WTC11 (cell line): ENCODE results near the gene KCNJ6. TPM values are rescaled to one million over a fixed set of nuclear protein-coding genes. Genes with fewer than 3 reads are reported as not detected.

Experiments used
- ATAC-seq: fragments of 200-7000 bp; cut with Tn5 transposase; 2 replicates; pipeline ENCODE4 v1.10.0; 2021; ENCODE audit warnings: mild to moderate bottlenecking, moderate library complexity
- CTCF ChIA-PET: fragments of 300-600 bp; sonication (Branson Sonifier 250); formaldehyde crosslinking; loops from one replicate; lab custom pipeline; 2021; ENCODE audit warnings: antibody characterized with exemption; lab: Charles Lee
- POLR2A ChIA-PET: fragments of 350-600 bp; sonication (Branson Sonifier 250); formaldehyde crosslinking; loops from one replicate; lab custom pipeline; 2021; ENCODE audit warnings: antibody characterized with exemption; lab: Charles Lee
- DNase-seq: peaks from one replicate; pipeline ENCODE4 v3.0.0; 2021; ENCODE audit warnings: low spot score
- H3K27ac Mint-ChIP-seq: 2 replicates; pipeline ENCODE4 v1.8.0; 2021; ENCODE audit warnings: mixed read lengths
- H3K27me3 Mint-ChIP-seq: 2 replicates; pipeline ENCODE4 v1.8.0; 2021; ENCODE audit warnings: low read depth, mild to moderate bottlenecking, moderate library complexity, mixed read lengths
- H3K36me3 Mint-ChIP-seq: 2 replicates; pipeline ENCODE4 v1.8.0; 2021; ENCODE audit warnings: mixed read lengths
- H3K4me1 Mint-ChIP-seq: 2 replicates; pipeline ENCODE4 v1.8.0; 2022; ENCODE audit warnings: mixed read lengths
- H3K4me3 Mint-ChIP-seq: 2 replicates; pipeline ENCODE4 v1.8.0; 2021; ENCODE audit warnings: mild to moderate bottlenecking, moderate library complexity, mixed read lengths
- H3K9me3 Mint-ChIP-seq: 2 replicates; pipeline ENCODE4 v1.8.0; 2021; ENCODE audit warnings: mixed read lengths
- EMX1 ChIP-seq: fragments of 250-450 bp; sonication (Bioruptor Pico); IDR thresholded peaks from 2 replicates; pipeline ENCODE4 v1.8.0; 2021; ENCODE audit warnings: mild to moderate bottlenecking
- HMGA2 ChIP-seq: fragments of 250-450 bp; sonication (Bioruptor Pico); IDR thresholded peaks from 2 replicates; pipeline ENCODE4 v1.4.0; 2021; ENCODE audit warnings: mild to moderate bottlenecking, moderate library complexity
- HMGXB4 ChIP-seq: sonication (generic); formaldehyde crosslinking; IDR thresholded peaks from 2 replicates; pipeline ENCODE4 v1.8.1; 2023; ENCODE audit warnings: mild to moderate bottlenecking, moderate library complexity, missing genetic modification reagents
- IRF1 ChIP-seq: sonication (generic); formaldehyde crosslinking; IDR thresholded peaks from 2 replicates; pipeline ENCODE4 v1.8.0; 2023; ENCODE audit warnings: missing genetic modification reagents
- JUN ChIP-seq: sonication (generic); formaldehyde crosslinking; IDR thresholded peaks from 2 replicates; pipeline ENCODE4 v1.8.0; 2023; ENCODE audit warnings: mild to moderate bottlenecking, missing genetic modification reagents
- NFATC4 ChIP-seq: fragments of 250-450 bp; sonication (Bioruptor Pico); IDR thresholded peaks from 2 replicates; pipeline ENCODE4 v1.9.0; 2021; ENCODE audit warnings: mild to moderate bottlenecking
- NR1H2 ChIP-seq: sonication (generic); formaldehyde crosslinking; IDR thresholded peaks from 2 replicates; pipeline ENCODE4 v1.9.0; 2021; ENCODE audit warnings: mild to moderate bottlenecking, moderate library complexity, missing genetic modification reagents
- OVOL2 ChIP-seq: fragments of 250-450 bp; sonication (Bioruptor Pico); IDR thresholded peaks from 2 replicates; pipeline ENCODE4 v1.9.0; 2021; ENCODE audit warnings: mild to moderate bottlenecking, borderline replicate concordance
- PRDM15 ChIP-seq: sonication (generic); formaldehyde crosslinking; IDR thresholded peaks from 2 replicates; pipeline ENCODE4 v1.8.0; 2022; ENCODE audit warnings: missing genetic modification reagents
- RELA ChIP-seq: sonication (generic); formaldehyde crosslinking; IDR thresholded peaks from 2 replicates; pipeline ENCODE4 v1.8.1; 2022; ENCODE audit warnings: missing genetic modification reagents, mild to moderate bottlenecking, borderline replicate concordance
- SMAD4 ChIP-seq: sonication (generic); formaldehyde crosslinking; IDR thresholded peaks from 2 replicates; pipeline ENCODE4 v1.8.0; 2022; ENCODE audit warnings: mild to moderate bottlenecking, missing genetic modification reagents
- TEAD4 ChIP-seq: sonication (generic); formaldehyde crosslinking; IDR thresholded peaks from 2 replicates; pipeline ENCODE4 v1.8.0; 2022; ENCODE audit warnings: mild to moderate bottlenecking, missing genetic modification reagents
- ZNF121 ChIP-seq: sonication (generic); formaldehyde crosslinking; IDR thresholded peaks from 2 replicates; pipeline ENCODE4 v1.8.0; 2023; ENCODE audit warnings: missing genetic modification reagents
- ZNF423 ChIP-seq: fragments of 250-450 bp; sonication (Bioruptor Pico); IDR thresholded peaks from 2 replicates; pipeline ENCODE4 v2.1.2; 2022; ENCODE audit warnings: mild to moderate bottlenecking, moderate library complexity
- ZNF532 ChIP-seq: fragments of 250-450 bp; sonication (Bioruptor Pico); IDR thresholded peaks from 2 replicates; pipeline ENCODE4 v1.9.0; 2021; ENCODE audit warnings: mild to moderate bottlenecking, borderline replicate concordance
- total RNA-seq: library from RNA; stranded (reverse); gene quantifications from 3 replicates; pipeline ENCODE4 v1.2.3, GENCODE V29; 2021
- TF ChIP-seq, protein P1 (sequence below): sonication (generic); formaldehyde crosslinking; conservative IDR thresholded peaks from 2 replicates; pipeline ENCODE4 v1.8.1; 2022; ENCODE audit warnings: mild to moderate bottlenecking, missing genetic modification reagents
- TF ChIP-seq, protein P2 (sequence below): sonication (generic); formaldehyde crosslinking; IDR thresholded peaks from 2 replicates; pipeline ENCODE4 v1.8.1; 2022; ENCODE audit warnings: mild to moderate bottlenecking, missing genetic modification reagents, moderate library complexity, borderline replicate concordance
- TF ChIP-seq, protein P3 (sequence below): sonication (generic); formaldehyde crosslinking; IDR thresholded peaks from 2 replicates; pipeline ENCODE4 v1.8.1; 2023; ENCODE audit warnings: mild to moderate bottlenecking, missing genetic modification reagents, borderline replicate concordance

Gene KCNJ6
- total RNA-seq, 1 experiment from 2014 or later, result 0.35 TPM

GRCh38 chr21:37803101-37803651 lies 113.1 kb downstream of the KCNJ6 start (continued):
- no peak for TF ChIP-seq TEAD4 (CRISPR knock-in tag)
- TF ChIP-seq, protein P1, sequence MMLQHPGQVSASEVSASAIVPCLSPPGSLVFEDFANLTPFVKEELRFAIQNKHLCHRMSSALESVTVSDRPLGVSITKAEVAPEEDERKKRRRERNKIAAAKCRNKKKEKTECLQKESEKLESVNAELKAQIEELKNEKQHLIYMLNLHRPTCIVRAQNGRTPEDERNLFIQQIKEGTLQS (CRISPR knock-in tag), result no peak

- Mint-ChIP-seq H3K27ac (no peak overlapping the region), H3K27me3 (no peaks in the 10 kb centered on the region), H3K4me1 (no peaks in the 10 kb centered on the region), H3K36me3 (no peaks in the 10 kb centered on the region), H3K9me3 (peaks cover 14% of the 10 kb centered on the region), H3K4me3 (no peak overlapping the region)
- ATAC-seq, result no peak
- no peak for DNase-seq
- POLR2A ChIA-PET, result no interaction called here
- CTCF ChIA-PET, result interaction anchor here (1.6 kb wide), 1 partner anchor 88 kb away, joined by 4 read pairs; no protein-coding TSS in a partner anchor
- TF ChIP-seq NR1H2 (CRISPR knock-in tag) (no peak), SMAD4 (CRISPR knock-in tag) (no peak), TEAD4 (CRISPR knock-in tag) (no peak), ZNF121 (no peak), EMX1 (CRISPR knock-in tag) (no peak), OVOL2 (CRISPR knock-in tag) (no peak), RELA (CRISPR knock-in tag) (no peak), IRF1 (no peak), PRDM15 (no peak), JUN (no peak), HMGXB4 (CRISPR knock-in tag) (no peak), HMGA2 (no peak), ZNF532 (no peak), NFATC4 (CRISPR knock-in tag) (no peak), ZNF423 (CRISPR knock-in tag) (no peak)
- TF ChIP-seq, protein P2, sequence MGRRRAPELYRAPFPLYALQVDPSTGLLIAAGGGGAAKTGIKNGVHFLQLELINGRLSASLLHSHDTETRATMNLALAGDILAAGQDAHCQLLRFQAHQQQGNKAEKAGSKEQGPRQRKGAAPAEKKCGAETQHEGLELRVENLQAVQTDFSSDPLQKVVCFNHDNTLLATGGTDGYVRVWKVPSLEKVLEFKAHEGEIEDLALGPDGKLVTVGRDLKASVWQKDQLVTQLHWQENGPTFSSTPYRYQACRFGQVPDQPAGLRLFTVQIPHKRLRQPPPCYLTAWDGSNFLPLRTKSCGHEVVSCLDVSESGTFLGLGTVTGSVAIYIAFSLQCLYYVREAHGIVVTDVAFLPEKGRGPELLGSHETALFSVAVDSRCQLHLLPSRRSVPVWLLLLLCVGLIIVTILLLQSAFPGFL (CRISPR knock-in tag), result no peak
- TF ChIP-seq, protein P3, sequence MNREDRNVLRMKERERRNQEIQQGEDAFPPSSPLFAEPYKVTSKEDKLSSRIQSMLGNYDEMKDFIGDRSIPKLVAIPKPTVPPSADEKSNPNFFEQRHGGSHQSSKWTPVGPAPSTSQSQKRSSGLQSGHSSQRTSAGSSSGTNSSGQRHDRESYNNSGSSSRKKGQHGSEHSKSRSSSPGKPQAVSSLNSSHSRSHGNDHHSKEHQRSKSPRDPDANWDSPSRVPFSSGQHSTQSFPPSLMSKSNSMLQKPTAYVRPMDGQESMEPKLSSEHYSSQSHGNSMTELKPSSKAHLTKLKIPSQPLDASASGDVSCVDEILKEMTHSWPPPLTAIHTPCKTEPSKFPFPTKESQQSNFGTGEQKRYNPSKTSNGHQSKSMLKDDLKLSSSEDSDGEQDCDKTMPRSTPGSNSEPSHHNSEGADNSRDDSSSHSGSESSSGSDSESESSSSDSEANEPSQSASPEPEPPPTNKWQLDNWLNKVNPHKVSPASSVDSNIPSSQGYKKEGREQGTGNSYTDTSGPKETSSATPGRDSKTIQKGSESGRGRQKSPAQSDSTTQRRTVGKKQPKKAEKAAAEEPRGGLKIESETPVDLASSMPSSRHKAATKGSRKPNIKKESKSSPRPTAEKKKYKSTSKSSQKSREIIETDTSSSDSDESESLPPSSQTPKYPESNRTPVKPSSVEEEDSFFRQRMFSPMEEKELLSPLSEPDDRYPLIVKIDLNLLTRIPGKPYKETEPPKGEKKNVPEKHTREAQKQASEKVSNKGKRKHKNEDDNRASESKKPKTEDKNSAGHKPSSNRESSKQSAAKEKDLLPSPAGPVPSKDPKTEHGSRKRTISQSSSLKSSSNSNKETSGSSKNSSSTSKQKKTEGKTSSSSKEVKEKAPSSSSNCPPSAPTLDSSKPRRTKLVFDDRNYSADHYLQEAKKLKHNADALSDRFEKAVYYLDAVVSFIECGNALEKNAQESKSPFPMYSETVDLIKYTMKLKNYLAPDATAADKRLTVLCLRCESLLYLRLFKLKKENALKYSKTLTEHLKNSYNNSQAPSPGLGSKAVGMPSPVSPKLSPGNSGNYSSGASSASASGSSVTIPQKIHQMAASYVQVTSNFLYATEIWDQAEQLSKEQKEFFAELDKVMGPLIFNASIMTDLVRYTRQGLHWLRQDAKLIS (CRISPR knock-in tag), result no peak
- TF ChIP-seq, protein P1 (CRISPR knock-in tag), result no peak
Measured at GRCh38 chr21:37800456-37801061, 115.7 kb downstream of the KCNJ6 start.
